ENCODE data around the gene RNF14. TPM values are rescaled to one million over a fixed set of nuclear protein-coding genes. Genes with fewer than 3 reads are reported as not detected.

Gene RNF14
- total RNA-seq, 1 donor from 2014 or later, result 72.1 TPM

GRCh38 chr5:141978389-141978788 lies 9.5 kb downstream of the RNF14 start:
- DNase-seq, result no peak

- DNase-seq, result no peak
Observed at GRCh38 chr5:141982626-141983025, 13.7 kb downstream of the RNF14 start.

GRCh38 chr5:141986072-141986471 lies 17.2 kb downstream of the RNF14 start:
- DNase-seq, result no peak

- no peak for DNase-seq
Observed at GRCh38 chr5:141989720-141990119, 20.8 kb downstream of the RNF14 start.

GRCh38 chr5:141992349-141992963 lies 23.6 kb downstream of the RNF14 start:
- DNase-seq, result peak; percentile 11

GRCh38 chr5:141994511-141995136 lies 25.7 kb downstream of the RNF14 start:
- no peak for DNase-seq

GRCh38 chr5:141995656-141996055 lies 26.8 kb downstream of the RNF14 start:
- no peak for DNase-seq

- DNase-seq, result no peak
Observed at GRCh38 chr5:141997358-141997960, 28.6 kb downstream of the RNF14 start.

- no peak for DNase-seq
Observed at GRCh38 chr5:142000173-142000572, 31.3 kb downstream of the RNF14 start.

GRCh38 chr5:142000704-142001484 lies 32.0 kb downstream of the RNF14 start:
- DNase-seq, result no peak

- no peak for DNase-seq
Observed at GRCh38 chr5:142003266-142003800, 34.4 kb downstream of the RNF14 start.

- DNase-seq, result no peak
Observed at GRCh38 chr5:142006363-142007236, 37.7 kb downstream of the RNF14 start.

- no peak for DNase-seq
Observed at GRCh38 chr5:142007237-142007544, 38.3 kb downstream of the RNF14 start.

- DNase-seq, result no peak
Observed at GRCh38 chr5:142008813-142009212, 39.9 kb downstream of the RNF14 start.

GRCh38 chr5:142009886-142010285 lies 41.0 kb downstream of the RNF14 start:
- DNase-seq, result no peak

- DNase-seq, result no peak
Observed at GRCh38 chr5:142011572-142012185, 42.8 kb downstream of the RNF14 start.

GRCh38 chr5:142012186-142012785 lies 43.4 kb downstream of the RNF14 start:
- no peak for DNase-seq

- peak; percentile 66 for DNase-seq
Observed at GRCh38 chr5:142012792-142013388, 44.0 kb downstream of the RNF14 start, which contains the start of gene GNPDA1. Gene GNPDA1, minus strand, starts transcription at chr5:142013027. Its CDS starts 992 bp downstream, at chr5:142012035.

- DNase-seq, result no peak
Observed at GRCh38 chr5:142013734-142014521, 45.0 kb downstream of the RNF14 start.
